Activated CD8-positive, alpha-beta memory T cell treated with anti-CD3 and anti-CD28 coated beads, Interleukin-2, amount 10 ng/mL, durations not matched to agents 7 days and 5 days (primary cell): ENCODE data around the gene MAPK9. TPM values are rescaled to one million over a fixed set of nuclear protein-coding genes. Genes with fewer than 3 reads are reported as not detected.

Source experiments
- ATAC-seq: fragments of 150-1000 bp; cut with Tn5 transposase; one replicate; pipeline ENCODE4 v1.10.0; 2021; ENCODE audit warnings: moderate library complexity
- CTCF ChIA-PET: fragments of 350-600 bp; sonication (Branson Sonifier 250); formaldehyde crosslinking; loops from one replicate; lab custom pipeline; 2021; ENCODE audit warnings: antibody characterized with exemption; lab: Charles Lee
- DNase-seq: peaks from one replicate; pipeline ENCODE4 v3.0.0-alpha.2; 2020
- H3K27ac Mint-ChIP-seq: one replicate; pipeline ENCODE4 v1.8.0; 2021; ENCODE audit warnings: mild to moderate bottlenecking, mixed read lengths
- H3K27me3 Mint-ChIP-seq: one replicate; pipeline ENCODE4 v1.8.0; 2021; ENCODE audit warnings: mixed read lengths
- H3K36me3 Mint-ChIP-seq: one replicate; pipeline ENCODE4 v1.8.0; 2021; ENCODE audit warnings: mild to moderate bottlenecking, mixed read lengths
- H3K4me1 Mint-ChIP-seq: one replicate; pipeline ENCODE4 v1.8.0; 2021; ENCODE audit warnings: mixed read lengths
- H3K4me3 Mint-ChIP-seq: one replicate; pipeline ENCODE4 v1.8.0; 2021; ENCODE audit warnings: mild to moderate bottlenecking, moderate library complexity, mixed read lengths
- H3K9me3 Mint-ChIP-seq: one replicate; pipeline ENCODE4 v1.8.0; 2022; ENCODE audit warnings: low read depth, mixed read lengths
- total RNA-seq, 2 experiments: library from RNA; stranded (reverse); gene quantifications; one replicate each; pipeline ENCODE4 v1.2.3, GENCODE V29; 2021

The MAPK9 gene
- total RNA-seq, 2 experiments from 2014 or later, result 40.9 to 44.4 TPM

DNA sequence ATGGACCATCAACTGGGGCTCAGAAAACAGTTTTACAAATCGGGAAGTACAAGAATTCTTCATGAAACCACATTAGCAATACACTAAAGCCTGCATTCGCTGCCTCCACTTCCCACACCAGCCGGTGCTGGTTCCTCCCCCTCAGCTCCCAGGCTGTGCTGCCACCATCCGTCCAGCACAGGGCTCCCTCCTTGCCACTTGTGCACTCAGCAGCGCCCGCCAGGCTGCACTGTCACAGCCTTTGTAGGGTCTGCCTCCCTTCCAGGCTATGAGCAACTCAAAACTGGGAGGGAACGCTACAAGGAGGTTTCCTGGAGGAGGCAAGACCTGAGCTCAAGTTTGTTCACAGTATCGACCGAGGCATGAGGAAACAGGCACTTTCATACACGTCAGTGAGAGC is 7.7 kb downstream of the MAPK9 start:
- no peak overlapping the region for H3K4me3 Mint-ChIP-seq
- H3K36me3 Mint-ChIP-seq, result peaks cover 75% of the 10 kb centered on the region
- peaks cover 7% of the 10 kb centered on the region for H3K9me3 Mint-ChIP-seq
- H3K27me3 Mint-ChIP-seq, result no peaks in the 10 kb centered on the region
- H3K4me1 Mint-ChIP-seq, result no peaks in the 10 kb centered on the region
- ATAC-seq (no peak), DNase-seq (no peak)
- H3K27ac Mint-ChIP-seq, result no peak overlapping the region
- CTCF ChIA-PET, result interaction anchor here (0.7 kb wide), 1 partner anchor 9 kb away, joined by 3 read pairs; no protein-coding TSS in a partner anchor

- DNase-seq (no peak), ATAC-seq (no peak)
- Mint-ChIP-seq H3K4me3 (no peak overlapping the region), H3K9me3 (peaks cover 11% of the 10 kb centered on the region), H3K27me3 (no peaks in the 10 kb centered on the region), H3K27ac (no peak overlapping the region), H3K36me3 (peaks cover 81% of the 10 kb centered on the region), H3K4me1 (no peaks in the 10 kb centered on the region)
- CTCF ChIA-PET, result no interaction called here
Observed at GRCh38 chr5:180283026-180283615, 8.8 kb downstream of the MAPK9 start.

DNA sequence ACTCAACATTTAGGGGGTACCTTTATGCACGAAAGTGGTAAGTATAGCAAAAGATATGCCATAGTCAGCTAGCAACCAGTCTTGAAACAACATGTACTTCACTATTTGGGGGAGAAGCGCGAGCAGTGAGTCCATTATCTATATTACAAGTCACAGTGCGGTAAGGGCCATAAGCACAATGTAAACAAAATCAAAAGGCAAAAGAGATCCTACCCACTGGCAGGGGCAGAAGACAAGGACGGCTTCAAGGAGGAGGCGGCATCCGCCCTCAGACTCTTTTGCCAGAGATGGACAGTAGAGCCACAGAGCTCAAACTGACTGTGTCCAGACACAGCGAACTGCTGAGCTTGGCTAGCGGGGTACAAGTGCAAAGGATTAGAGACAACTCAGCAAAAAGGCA is 9.6 kb downstream of the MAPK9 start:
- CTCF ChIA-PET, result interaction anchor here (1.4 kb wide), 1 partner anchor 10 kb away, joined by 7 read pairs; the partner anchor contains the start of gene MAPK9
- Mint-ChIP-seq H3K4me3 (no peak overlapping the region), H3K36me3 (peaks cover 84% of the 10 kb centered on the region), H3K9me3 (peaks cover 16% of the 10 kb centered on the region), H3K27me3 (no peaks in the 10 kb centered on the region), H3K4me1 (no peaks in the 10 kb centered on the region), H3K27ac (no peak overlapping the region)
- no peak for DNase-seq
- ATAC-seq, result no peak

DNA sequence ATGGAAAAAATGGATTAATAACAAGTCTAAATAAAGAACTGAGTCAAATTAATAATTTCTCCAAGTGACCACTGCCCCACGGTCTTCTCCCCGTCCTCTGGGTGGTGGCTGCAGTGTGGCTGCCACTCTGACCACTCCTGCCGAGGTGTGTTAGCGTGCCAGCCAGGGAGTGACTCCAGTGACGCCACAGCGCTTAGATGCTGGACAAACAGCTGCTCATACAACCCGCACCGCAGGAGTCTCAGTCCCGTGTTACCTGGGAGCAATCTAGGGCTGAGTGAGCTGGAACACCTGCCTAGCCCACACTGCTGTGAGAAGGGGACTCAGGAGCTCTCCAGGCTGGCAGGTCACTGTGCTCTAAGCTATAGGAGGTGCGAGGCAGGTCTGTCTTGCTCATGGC is 10.2 kb downstream of the MAPK9 start:
- H3K9me3 Mint-ChIP-seq, result peaks cover 20% of the 10 kb centered on the region

DNA sequence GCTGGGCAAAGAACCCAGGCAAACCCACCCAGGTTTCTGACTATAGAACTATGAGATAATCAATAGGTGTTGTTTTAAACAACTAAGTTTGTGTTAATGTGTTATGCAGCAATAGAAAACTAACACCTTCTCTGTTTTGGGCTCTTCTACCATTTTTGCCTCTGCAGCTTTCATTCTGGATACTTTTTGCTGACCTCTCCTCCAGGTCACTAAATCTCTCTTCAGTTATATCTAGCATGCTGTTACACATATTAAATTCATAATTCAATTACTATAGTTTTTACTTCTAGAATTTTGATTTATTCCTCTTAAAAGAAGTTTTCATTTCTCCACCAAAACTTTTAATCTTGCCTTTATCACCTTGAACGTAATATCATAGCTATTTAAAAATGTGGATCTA is 17.2 kb downstream of the MAPK9 start:
- DNase-seq (no peak), ATAC-seq (no peak)
- Mint-ChIP-seq H3K4me1 (no peaks in the 10 kb centered on the region), H3K9me3 (peaks cover 35% of the 10 kb centered on the region), H3K27ac (no peak overlapping the region), H3K36me3 (peaks cover 68% of the 10 kb centered on the region), H3K27me3 (no peaks in the 10 kb centered on the region), H3K4me3 (no peak overlapping the region)
- CTCF ChIA-PET, result interaction anchor here (1.8 kb wide), 1 partner anchor 54 kb away, joined by 4 read pairs; no protein-coding TSS in a partner anchor

More for the DNA sequence above, 10.2 kb downstream of the MAPK9 start:
- no peak for DNase-seq
- Mint-ChIP-seq H3K36me3 (peaks cover 85% of the 10 kb centered on the region), H3K27ac (no peak overlapping the region), H3K27me3 (no peaks in the 10 kb centered on the region), H3K4me3 (no peak overlapping the region), H3K4me1 (no peaks in the 10 kb centered on the region)
- ATAC-seq, result no peak
- CTCF ChIA-PET, result interaction anchor here (1.4 kb wide), 1 partner anchor 11 kb away, joined by 7 read pairs; the partner anchor contains the start of gene MAPK9

- no peaks in the 10 kb centered on the region for H3K27me3 Mint-ChIP-seq
- CTCF ChIA-PET, result no interaction called here
- ATAC-seq (no peak), DNase-seq (no peak)
- H3K27ac Mint-ChIP-seq, result no peak overlapping the region
- H3K4me3 Mint-ChIP-seq, result no peak overlapping the region
- H3K9me3 Mint-ChIP-seq, result peaks cover 28% of the 10 kb centered on the region
- peaks cover 65% of the 10 kb centered on the region for H3K36me3 Mint-ChIP-seq
- no peaks in the 10 kb centered on the region for H3K4me1 Mint-ChIP-seq
Observed at GRCh38 chr5:180271221-180271620, 20.7 kb downstream of the MAPK9 start.

- peaks cover 84% of the 10 kb centered on the region for H3K36me3 Mint-ChIP-seq
- ATAC-seq (no peak), DNase-seq (no peak)
- H3K9me3 Mint-ChIP-seq, result peaks cover 62% of the 10 kb centered on the region
- no peak overlapping the region for H3K27ac Mint-ChIP-seq
- H3K4me3 Mint-ChIP-seq, result no peak overlapping the region
- H3K4me1 Mint-ChIP-seq, result no peaks in the 10 kb centered on the region
- CTCF ChIA-PET, result interaction anchor here (0.7 kb wide), 1 partner anchor 28 kb away, joined by 3 read pairs; no protein-coding TSS in a partner anchor
- H3K27me3 Mint-ChIP-seq, result no peaks in the 10 kb centered on the region
Observed at GRCh38 chr5:180259260-180259611, 32.6 kb downstream of the MAPK9 start.

GRCh38 chr5:180253036-180253824 is 38.7 kb downstream of the MAPK9 start:
- DNase-seq (no peak), ATAC-seq (no peak)
- no peaks in the 10 kb centered on the region for H3K27me3 Mint-ChIP-seq
- CTCF ChIA-PET, result no interaction called here
- peaks cover 82% of the 10 kb centered on the region for H3K36me3 Mint-ChIP-seq
- H3K4me1 Mint-ChIP-seq, result no peaks in the 10 kb centered on the region
- no peak overlapping the region for H3K4me3 Mint-ChIP-seq
- no peak overlapping the region for H3K27ac Mint-ChIP-seq
- peaks cover 45% of the 10 kb centered on the region for H3K9me3 Mint-ChIP-seq

- Mint-ChIP-seq H3K27ac (no peak overlapping the region), H3K4me3 (no peak overlapping the region), H3K4me1 (no peaks in the 10 kb centered on the region), H3K36me3 (peaks cover 82% of the 10 kb centered on the region), H3K27me3 (no peaks in the 10 kb centered on the region), H3K9me3 (peaks cover 42% of the 10 kb centered on the region)
- ATAC-seq (no peak), DNase-seq (no peak)
- CTCF ChIA-PET, result no interaction called here
Observed at GRCh38 chr5:180251887-180252286, 40.0 kb downstream of the MAPK9 start.

DNA sequence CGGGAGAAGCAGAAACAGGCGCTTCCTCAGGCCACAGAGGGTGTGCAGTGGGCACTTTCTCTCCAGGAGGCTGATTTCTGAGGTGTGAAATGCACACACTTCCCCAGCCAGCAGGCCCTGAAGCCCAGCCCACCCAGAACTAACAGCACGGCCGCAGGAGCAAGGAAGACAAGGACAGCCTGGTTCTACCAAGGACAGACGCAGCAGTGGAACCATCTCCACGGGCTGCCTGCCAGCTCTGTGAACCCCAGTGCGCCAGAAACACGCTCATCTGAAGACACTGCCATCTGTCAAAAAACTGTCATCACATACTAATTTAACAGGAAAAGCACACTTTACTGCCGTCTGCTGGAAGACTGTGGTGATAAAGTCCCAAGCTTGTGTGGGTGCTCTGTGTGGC is 40.7 kb downstream of the MAPK9 start:
- CTCF ChIA-PET, result no interaction called here
- no peak for DNase-seq

GRCh38 chr5:180250329-180250728 is 41.6 kb downstream of the MAPK9 start:
- Mint-ChIP-seq H3K27me3 (no peaks in the 10 kb centered on the region), H3K27ac (no peak overlapping the region), H3K4me1 (no peaks in the 10 kb centered on the region), H3K9me3 (peaks cover 39% of the 10 kb centered on the region), H3K36me3 (peaks cover 81% of the 10 kb centered on the region), H3K4me3 (no peak overlapping the region)
- no peak for DNase-seq
- CTCF ChIA-PET, result no interaction called here
- no peak for ATAC-seq

More for the DNA sequence above, 40.7 kb downstream of the MAPK9 start:
- peaks cover 45% of the 10 kb centered on the region for H3K9me3 Mint-ChIP-seq
- no peak for ATAC-seq
- no peak overlapping the region for H3K27ac Mint-ChIP-seq
- no peaks in the 10 kb centered on the region for H3K4me1 Mint-ChIP-seq
- peaks cover 85% of the 10 kb centered on the region for H3K36me3 Mint-ChIP-seq
- no peaks in the 10 kb centered on the region for H3K27me3 Mint-ChIP-seq
- H3K4me3 Mint-ChIP-seq, result no peak overlapping the region

DNA sequence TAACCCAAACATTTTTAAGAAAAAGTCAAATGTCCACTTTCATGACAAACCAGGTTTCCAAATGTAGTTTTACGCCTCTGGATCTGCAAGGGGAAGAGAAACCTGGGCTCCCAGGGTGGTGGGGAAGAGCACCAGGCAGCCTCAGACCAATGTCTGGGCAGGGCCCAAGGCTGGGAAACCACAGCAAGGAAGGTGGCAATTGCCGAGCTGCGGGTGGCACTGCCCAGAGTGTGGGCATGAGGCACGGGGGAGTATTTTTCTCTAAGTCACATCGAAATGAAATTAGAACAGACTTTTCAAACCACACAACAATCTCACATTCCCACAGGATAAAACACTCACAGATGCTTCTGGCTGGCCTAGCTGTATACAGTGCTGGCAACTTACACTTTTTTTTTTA is 50.3 kb downstream of the MAPK9 start:
- no peaks in the 10 kb centered on the region for H3K4me1 Mint-ChIP-seq
- peaks cover 23% of the 10 kb centered on the region for H3K9me3 Mint-ChIP-seq
- H3K27me3 Mint-ChIP-seq, result no peaks in the 10 kb centered on the region
- ATAC-seq (no peak), DNase-seq (no peak)
- no peak overlapping the region for H3K4me3 Mint-ChIP-seq
- CTCF ChIA-PET, result no interaction called here
- H3K36me3 Mint-ChIP-seq, result peaks cover 88% of the 10 kb centered on the region
- H3K27ac Mint-ChIP-seq, result no peak overlapping the region

DNA sequence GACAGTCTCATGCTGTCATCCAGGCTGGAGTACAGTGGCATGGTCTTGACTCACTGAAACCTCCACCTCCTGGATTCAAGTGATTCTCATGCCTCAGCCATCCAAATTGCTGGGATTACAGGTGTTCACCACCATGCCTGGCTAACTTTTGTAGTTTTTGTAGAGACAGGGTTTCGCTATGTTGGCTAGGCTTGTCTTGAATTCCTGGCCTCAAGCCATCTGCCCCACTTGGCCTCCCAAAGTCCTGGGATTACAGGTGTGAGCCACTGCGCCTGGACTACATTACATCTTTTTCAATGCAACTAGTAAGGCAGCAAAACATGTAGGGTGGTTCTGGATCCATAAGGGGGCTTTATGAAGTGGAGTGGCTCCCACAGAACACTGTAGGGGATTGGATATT is 53.3 kb downstream of the MAPK9 start:
- CTCF ChIA-PET, result interaction anchor here (0.7 kb wide), 1 partner anchor 90 kb away, joined by 3 read pairs; no protein-coding TSS in a partner anchor
- ATAC-seq (no peak), DNase-seq (no peak)
- Mint-ChIP-seq H3K27me3 (no peaks in the 10 kb centered on the region), H3K9me3 (peaks cover 13% of the 10 kb centered on the region), H3K4me1 (no peaks in the 10 kb centered on the region), H3K27ac (no peak overlapping the region), H3K4me3 (no peak overlapping the region), H3K36me3 (peaks cover 96% of the 10 kb centered on the region)

- H3K27me3 Mint-ChIP-seq, result no peaks in the 10 kb centered on the region
- ATAC-seq (no peak), DNase-seq (no peak)
- H3K36me3 Mint-ChIP-seq, result peaks cover 81% of the 10 kb centered on the region
- H3K9me3 Mint-ChIP-seq, result peaks cover 5% of the 10 kb centered on the region
- no peak overlapping the region for H3K4me3 Mint-ChIP-seq
- no peak overlapping the region for H3K27ac Mint-ChIP-seq
- no peaks in the 10 kb centered on the region for H3K4me1 Mint-ChIP-seq
- CTCF ChIA-PET, result no interaction called here
Observed at GRCh38 chr5:180235846-180236245, 56.0 kb downstream of the MAPK9 start.
